T-helper 9 cell (primary cell): ENCODE results near the gene CHURC1.

ENCODE experiments used
- DNase-seq: peaks from one replicate; pipeline ENCODE4 v3.0.0-alpha.2; 2020

The CHURC1 gene

GRCh38 chr14:64939817-64940190 lies 25.5 kb downstream of the CHURC1 start:
- no peak for DNase-seq

- DNase-seq, result no peak
Measured at GRCh38 chr14:64940336-64940910, 26.2 kb downstream of the CHURC1 start.

GRCh38 chr14:64942531-64943111 lies 28.4 kb downstream of the CHURC1 start, which contains the start of gene GPX2:
GPX2 (minus strand) TSS chr14:64942745; CDS start chr14:64942726, 19 bp downstream.
- DNase-seq, result no peak

GRCh38 chr14:64943556-64943955 lies 29.3 kb downstream of the CHURC1 start:
- DNase-seq, result no peak

GRCh38 chr14:64944041-64944440 lies 29.8 kb downstream of the CHURC1 start:
- DNase-seq, result no peak

- DNase-seq, result no peak
Measured at GRCh38 chr14:64944861-64945260, 30.6 kb downstream of the CHURC1 start.

GRCh38 chr14:64945431-64946178 lies 31.4 kb downstream of the CHURC1 start:
- no peak for DNase-seq

GRCh38 chr14:64946310-64947045 lies 32.2 kb downstream of the CHURC1 start:
- DNase-seq, result no peak

- no peak for DNase-seq
Measured at GRCh38 chr14:64947710-64948611, 33.7 kb downstream of the CHURC1 start.

- no peak for DNase-seq
Measured at GRCh38 chr14:64948612-64949210, 34.5 kb downstream of the CHURC1 start.

- DNase-seq, result no peak
Measured at GRCh38 chr14:64950889-64951288, 36.6 kb downstream of the CHURC1 start.

GRCh38 chr14:64951291-64951690 lies 37.0 kb downstream of the CHURC1 start:
- no peak for DNase-seq

GRCh38 chr14:64951724-64952123 lies 37.5 kb downstream of the CHURC1 start:
- no peak for DNase-seq

- no peak for DNase-seq
Measured at GRCh38 chr14:64952598-64953309, 38.5 kb downstream of the CHURC1 start.

- DNase-seq, result no peak
Measured at GRCh38 chr14:64953310-64953654, 39.0 kb downstream of the CHURC1 start.

- DNase-seq, result no peak
Measured at GRCh38 chr14:64953661-64954060, 39.4 kb downstream of the CHURC1 start.

- no peak for DNase-seq
Measured at GRCh38 chr14:64954491-64955240, 40.4 kb downstream of the CHURC1 start.

- no peak for DNase-seq
Measured at GRCh38 chr14:64955297-64955696, 41.0 kb downstream of the CHURC1 start.

GRCh38 chr14:64956697-64957406 lies 42.6 kb downstream of the CHURC1 start:
- no peak for DNase-seq

- DNase-seq, result no peak
Measured at GRCh38 chr14:64958201-64958600, 43.9 kb downstream of the CHURC1 start.
